Endothelial cell (in vitro differentiated cells): ENCODE data around the gene DUSP3. TPM values are rescaled to one million over a fixed set of nuclear protein-coding genes. Genes with fewer than 3 reads are reported as not detected.

Experiments
- DNase-seq: peaks from one replicate; pipeline ENCODE4 v3.0.0; 2021; ENCODE audit warnings: low spot score
- H3K27ac Mint-ChIP-seq: one replicate; pipeline ENCODE4 v1.8.0; 2021; ENCODE audit warnings: mixed read lengths, inconsistent platforms; ENCODE audit not compliant: unreplicated experiment
- H3K27me3 Mint-ChIP-seq: one replicate; pipeline ENCODE4 v1.8.0; 2021; ENCODE audit warnings: mild to moderate bottlenecking, moderate library complexity, mixed read lengths, inconsistent platforms; ENCODE audit not compliant: unreplicated experiment
- H3K36me3 Mint-ChIP-seq: one replicate; pipeline ENCODE4 v1.8.0; 2021; ENCODE audit warnings: mild to moderate bottlenecking, low read depth, mixed read lengths, inconsistent platforms; ENCODE audit not compliant: unreplicated experiment
- H3K4me1 Mint-ChIP-seq: one replicate; pipeline ENCODE4 v1.8.0; 2021; ENCODE audit warnings: mild to moderate bottlenecking, mixed read lengths, inconsistent platforms; ENCODE audit not compliant: unreplicated experiment
- H3K4me3 Mint-ChIP-seq: one replicate; pipeline ENCODE4 v1.8.0; 2021; ENCODE audit warnings: mild to moderate bottlenecking, mixed read lengths, inconsistent platforms; ENCODE audit not compliant: unreplicated experiment
- H3K9me3 Mint-ChIP-seq: one replicate; pipeline ENCODE4 v1.8.0; 2021; ENCODE audit warnings: mixed read lengths, inconsistent platforms; ENCODE audit not compliant: unreplicated experiment
- CTCF ChIP-seq: fragments of 200-600 bp; sonication (generic); IDR thresholded peaks from one replicate; pipeline ENCODE4 v1.5.0; 2021; ENCODE audit warnings: antibody characterized with exemption; ENCODE audit not compliant: unreplicated experiment
- total RNA-seq: library from RNA; stranded (reverse); fragmentation: NEBNext Ultra II Directional; extraction: Animal tissue kit (Norgen Biotek cat#: 25700); gene quantifications from one replicate; pipeline ENCODE4 v1.2.1, GENCODE V29; 2021; ENCODE audit not compliant: unreplicated experiment

DUSP3 gene
- total RNA-seq, 1 donor from 2014 or later, result 41.4 TPM

GRCh38 chr17:43814714-43815113 is 35.9 kb upstream of the DUSP3 start:
- TF ChIP-seq CTCF, result no peak
- Mint-ChIP-seq H3K27ac (no peak overlapping the region), H3K36me3 (peaks cover 6% of the 10 kb centered on the region), H3K9me3 (no peaks in the 10 kb centered on the region), H3K4me3 (no peak overlapping the region), H3K27me3 (peaks cover 3% of the 10 kb centered on the region), H3K4me1 (peaks cover 13% of the 10 kb centered on the region)
- DNase-seq, result no peak

- Mint-ChIP-seq H3K27me3 (peaks cover 2% of the 10 kb centered on the region), H3K4me3 (no peak overlapping the region), H3K9me3 (no peaks in the 10 kb centered on the region), H3K27ac (no peak overlapping the region), H3K36me3 (peaks cover 6% of the 10 kb centered on the region), H3K4me1 (peaks cover 9% of the 10 kb centered on the region)
- no peak for DNase-seq
- TF ChIP-seq CTCF, result no peak
Measured at GRCh38 chr17:43814026-43814425, 35.2 kb upstream of the DUSP3 start.

- H3K9me3 Mint-ChIP-seq, result no peaks in the 10 kb centered on the region
- no peak for TF ChIP-seq CTCF
- H3K36me3 Mint-ChIP-seq, result peaks cover 6% of the 10 kb centered on the region
- no peak overlapping the region for H3K27ac Mint-ChIP-seq
- peaks cover 2% of the 10 kb centered on the region for H3K27me3 Mint-ChIP-seq
- DNase-seq, result no peak
- peaks cover 9% of the 10 kb centered on the region for H3K4me1 Mint-ChIP-seq
- H3K4me3 Mint-ChIP-seq, result no peak overlapping the region
Measured at GRCh38 chr17:43813386-43813785, 34.6 kb upstream of the DUSP3 start.

- H3K9me3 Mint-ChIP-seq, result no peaks in the 10 kb centered on the region
- no peak for DNase-seq
- H3K27me3 Mint-ChIP-seq, result peaks cover 2% of the 10 kb centered on the region
Measured at GRCh38 chr17:43812396-43813265, 33.9 kb upstream of the DUSP3 start.

More at GRCh38 chr17:43812396-43813265, 33.9 kb upstream of the DUSP3 start:
- Mint-ChIP-seq H3K4me1 (peaks cover 9% of the 10 kb centered on the region), H3K36me3 (peaks cover 6% of the 10 kb centered on the region), H3K4me3 (no peak overlapping the region), H3K27ac (no peak overlapping the region)
- TF ChIP-seq CTCF, result no peak
